HFF-Myc (cell line): ENCODE data around the gene NTM.

Source experiments
- DNase-seq: peaks from one replicate; pipeline ENCODE4 v3.0.0-alpha.2; 2011; ENCODE audit warnings: low read depth; ENCODE audit errors: extremely low read depth
- H3K4me3 ChIP-seq: replicated peaks from 2 replicates; pipeline ENCODE4 v1.5.1; 2011; ENCODE audit warnings: low read depth, mild to moderate bottlenecking, control low read depth, low read length
- TF ChIP-seq, protein P1 (sequence below): IDR thresholded peaks from 2 replicates; pipeline ENCODE4 v1.5.1; 2012; ENCODE audit warnings: mild to moderate bottlenecking, low read depth, low read length, control low read depth; ENCODE audit errors: missing control alignments

The NTM gene

DNA sequence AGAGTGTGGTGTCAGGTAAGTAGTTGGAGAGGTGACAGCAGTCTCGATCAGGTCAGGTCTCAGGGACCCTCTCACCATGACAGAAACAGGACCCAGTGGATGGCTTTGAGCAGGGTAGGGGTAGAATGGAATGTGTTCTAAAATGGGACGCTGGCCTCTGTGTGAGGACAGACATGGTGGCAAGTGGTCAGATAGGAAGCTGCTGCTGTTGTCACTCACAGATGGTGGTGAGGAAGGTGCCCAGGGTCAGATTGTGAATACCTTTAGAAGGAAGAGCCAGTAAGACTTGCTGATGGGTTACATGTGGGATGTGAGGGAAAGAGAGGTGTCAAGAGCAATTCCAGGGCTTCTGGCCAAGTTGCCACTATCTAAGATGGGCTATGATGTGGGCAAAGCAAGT, 596.3 kb downstream of the NTM start:
- TF ChIP-seq, protein P1, sequence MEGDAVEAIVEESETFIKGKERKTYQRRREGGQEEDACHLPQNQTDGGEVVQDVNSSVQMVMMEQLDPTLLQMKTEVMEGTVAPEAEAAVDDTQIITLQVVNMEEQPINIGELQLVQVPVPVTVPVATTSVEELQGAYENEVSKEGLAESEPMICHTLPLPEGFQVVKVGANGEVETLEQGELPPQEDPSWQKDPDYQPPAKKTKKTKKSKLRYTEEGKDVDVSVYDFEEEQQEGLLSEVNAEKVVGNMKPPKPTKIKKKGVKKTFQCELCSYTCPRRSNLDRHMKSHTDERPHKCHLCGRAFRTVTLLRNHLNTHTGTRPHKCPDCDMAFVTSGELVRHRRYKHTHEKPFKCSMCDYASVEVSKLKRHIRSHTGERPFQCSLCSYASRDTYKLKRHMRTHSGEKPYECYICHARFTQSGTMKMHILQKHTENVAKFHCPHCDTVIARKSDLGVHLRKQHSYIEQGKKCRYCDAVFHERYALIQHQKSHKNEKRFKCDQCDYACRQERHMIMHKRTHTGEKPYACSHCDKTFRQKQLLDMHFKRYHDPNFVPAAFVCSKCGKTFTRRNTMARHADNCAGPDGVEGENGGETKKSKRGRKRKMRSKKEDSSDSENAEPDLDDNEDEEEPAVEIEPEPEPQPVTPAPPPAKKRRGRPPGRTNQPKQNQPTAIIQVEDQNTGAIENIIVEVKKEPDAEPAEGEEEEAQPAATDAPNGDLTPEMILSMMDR = no peak
- no peak overlapping the region for H3K4me3 ChIP-seq
- no peak for DNase-seq

DNA sequence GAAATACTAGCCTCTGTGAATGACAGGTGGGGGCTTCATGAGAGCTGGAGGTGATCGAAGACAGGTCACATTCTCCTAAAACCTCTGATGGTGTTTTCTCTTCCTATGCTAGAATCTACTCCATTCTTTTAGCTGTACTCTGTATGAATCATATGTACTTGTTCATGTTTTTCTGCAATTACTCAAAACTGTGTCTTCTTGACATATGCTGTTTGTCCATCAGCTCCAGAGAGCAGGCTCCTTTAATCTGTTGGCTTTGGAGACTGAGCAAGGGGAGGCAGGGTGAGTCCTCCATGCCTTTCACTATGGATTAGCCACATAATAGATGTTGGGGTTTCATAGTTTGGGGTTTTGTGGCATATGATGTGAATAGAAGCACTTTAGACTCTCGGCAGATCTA, 598.8 kb downstream of the NTM start:
- no peak for DNase-seq
- TF ChIP-seq, protein P1 = no peak
- H3K4me3 ChIP-seq = no peak overlapping the region

DNA sequence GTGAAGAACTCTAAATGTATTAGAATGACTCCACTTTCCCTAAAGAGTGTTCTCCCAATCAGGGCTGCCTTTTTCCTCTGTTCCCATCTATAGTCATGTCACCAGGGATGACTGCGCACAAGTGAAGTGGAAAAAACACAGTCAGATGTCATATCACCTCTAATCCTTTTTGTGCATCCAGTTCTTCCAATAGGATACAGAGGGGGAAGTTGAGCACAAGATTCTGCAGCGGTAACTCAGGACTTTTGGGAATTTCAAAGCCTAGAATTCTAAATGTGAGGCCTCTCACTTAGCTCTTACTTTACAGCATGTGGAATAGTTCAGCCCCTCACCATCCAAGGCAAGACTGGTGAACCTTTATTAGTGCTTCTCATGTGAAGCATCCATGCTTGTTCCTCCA, 602.6 kb downstream of the NTM start:
- no peak for DNase-seq
- TF ChIP-seq, protein P1 = no peak
- no peak overlapping the region for H3K4me3 ChIP-seq

DNA sequence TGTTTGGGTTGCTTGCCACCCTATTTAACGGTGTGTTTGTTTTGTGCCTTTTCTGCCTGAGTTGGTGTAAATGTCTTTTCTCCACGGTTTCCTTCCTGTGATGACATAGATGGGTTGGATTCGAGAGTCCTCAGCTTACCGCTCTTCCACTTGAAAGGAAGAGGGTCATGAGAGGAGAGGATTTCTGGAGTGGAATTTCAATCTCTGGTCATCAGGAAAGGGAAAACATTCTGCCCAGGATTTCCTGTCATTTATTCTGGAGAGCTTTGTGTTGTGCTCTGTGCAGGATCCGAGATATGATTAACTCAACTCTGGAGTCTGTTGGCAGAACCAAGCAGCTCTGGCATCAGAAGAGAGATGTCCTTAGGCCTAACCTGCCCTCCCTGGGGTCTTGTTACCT, 605.2 kb downstream of the NTM start:
- TF ChIP-seq, protein P1 = no peak
- no peak for DNase-seq
- H3K4me3 ChIP-seq = no peak overlapping the region

DNA sequence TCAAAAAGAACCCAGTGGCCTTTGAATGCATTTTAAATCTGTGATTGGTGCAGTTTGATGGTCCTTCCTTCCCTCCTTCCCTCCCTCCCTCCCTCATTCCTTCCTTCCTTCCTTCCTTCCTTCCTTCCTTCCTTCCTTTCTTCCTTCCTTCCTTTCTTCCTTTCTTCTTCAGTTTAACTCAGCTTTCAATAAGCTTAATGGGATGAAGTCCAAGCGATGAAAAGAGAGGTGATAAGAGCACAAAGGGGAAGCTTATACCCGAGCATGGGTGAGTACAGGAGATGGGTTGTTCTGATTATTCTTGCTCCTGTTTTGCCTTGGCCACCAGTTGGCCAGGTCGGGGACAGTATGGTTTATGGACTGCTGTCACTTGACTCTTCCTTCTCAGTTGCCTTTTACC, 605.6 kb downstream of the NTM start:
- TF ChIP-seq, protein P1 = no peak
- no peak overlapping the region for H3K4me3 ChIP-seq
- DNase-seq = no peak

DNA sequence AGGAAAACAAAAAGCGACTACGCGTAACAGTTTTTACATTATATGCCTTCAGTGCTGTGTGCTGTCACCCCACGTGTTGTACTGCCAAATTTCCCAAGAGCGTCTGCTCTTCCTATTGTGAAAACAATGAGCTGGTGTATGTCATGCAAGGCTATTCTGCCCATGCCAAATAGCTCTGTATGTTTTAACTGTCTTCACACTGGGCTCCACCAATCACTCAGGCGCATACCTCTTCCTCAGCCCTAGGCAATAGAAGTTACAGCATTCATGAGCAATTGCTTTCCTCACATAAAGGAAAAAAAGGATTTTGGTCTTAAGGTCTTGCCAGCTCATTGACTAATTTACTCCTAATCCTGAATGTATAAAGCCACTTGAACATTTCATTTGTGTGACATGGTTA, 606.8 kb downstream of the NTM start:
- DNase-seq = no peak
- TF ChIP-seq, protein P1 = no peak
- H3K4me3 ChIP-seq = no peak overlapping the region

DNA sequence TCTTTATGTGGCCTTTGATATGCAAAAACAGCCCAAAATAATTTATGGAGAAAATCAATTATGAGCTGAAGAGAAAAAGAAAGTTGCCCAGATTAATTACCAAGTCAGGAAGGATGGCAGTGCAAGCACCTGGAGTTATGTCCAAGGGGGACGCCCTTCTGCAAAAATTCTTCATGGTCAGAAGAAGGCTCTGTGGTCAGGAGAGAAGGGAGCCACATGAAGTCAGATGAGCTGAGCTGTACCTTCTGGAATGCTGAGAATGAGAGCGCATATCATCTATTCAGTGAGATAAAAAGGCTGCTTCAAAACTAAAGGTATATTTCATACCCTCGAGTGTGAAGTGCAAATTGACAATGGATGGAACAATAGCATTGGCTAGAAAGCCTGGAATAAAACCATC, 607.4 kb downstream of the NTM start:
- TF ChIP-seq, protein P1 = no peak
- DNase-seq = no peak
- no peak overlapping the region for H3K4me3 ChIP-seq
